HG02938 (cell line): ENCODE measurements around the gene CUX1.

ENCODE experiments used
- ATAC-seq: cut with Tn5 transposase; IDR thresholded peaks from one replicate; pipeline ENCODE4 v1.9.1; 2021; ENCODE audit warnings: mild to moderate bottlenecking, moderate library complexity; ENCODE audit not compliant: unreplicated experiment

Gene CUX1

DNA sequence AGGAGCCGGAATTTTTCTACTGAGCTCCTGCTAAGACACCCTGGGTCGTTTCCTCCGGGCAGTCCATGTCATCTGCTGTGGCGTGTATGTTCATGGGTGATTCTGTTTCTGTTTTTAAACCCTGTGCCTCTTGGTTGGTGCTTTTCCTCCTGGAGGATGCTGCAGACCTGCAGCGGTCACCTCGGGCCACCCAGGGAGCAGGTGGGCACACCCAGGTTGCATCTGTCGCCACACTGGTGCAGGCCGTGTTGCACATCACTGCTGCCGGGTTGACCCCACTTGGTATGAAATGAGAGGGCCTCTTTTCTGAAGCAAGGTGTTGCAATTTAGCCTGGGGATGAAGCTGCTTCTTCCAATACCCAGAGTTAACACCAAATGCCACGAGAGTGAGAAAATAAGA lies 127.2 kb downstream of the CUX1 start:
- no peak for ATAC-seq

DNA sequence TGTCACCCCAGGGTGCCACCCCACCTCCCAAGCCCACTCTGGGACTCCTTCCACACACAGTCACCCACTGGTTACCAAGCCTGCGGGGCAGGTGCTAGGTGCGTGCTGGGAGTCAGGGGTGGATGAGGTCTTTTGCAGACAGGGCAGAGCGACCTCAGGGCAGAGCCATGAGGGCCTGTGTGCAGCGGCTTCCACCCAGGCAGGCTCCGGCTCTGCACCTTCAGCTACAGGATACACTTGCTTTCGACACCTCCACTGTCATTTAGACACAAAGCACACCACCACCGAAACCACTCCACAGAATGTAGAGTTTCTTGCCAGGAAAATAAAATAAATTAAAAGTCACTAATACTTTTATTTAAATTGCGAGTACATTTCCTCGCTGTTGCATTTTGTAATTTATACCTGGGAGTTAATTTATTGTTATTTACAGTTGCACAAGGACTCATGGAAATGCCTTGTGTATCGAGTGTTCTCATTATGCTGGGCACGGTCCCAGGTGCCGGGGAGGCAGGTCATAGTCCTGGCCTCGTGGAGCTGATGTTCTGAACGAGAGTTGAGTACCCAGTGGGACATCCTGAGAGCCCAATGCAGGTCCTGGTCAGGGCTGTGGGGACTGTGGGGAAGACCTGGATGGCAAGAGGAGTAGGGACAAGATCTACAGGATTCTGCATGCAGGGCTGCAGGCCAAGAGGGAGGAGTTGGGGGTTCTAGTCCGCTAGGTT lies 127.8 kb downstream of the CUX1 start:
- ATAC-seq = no peak

DNA sequence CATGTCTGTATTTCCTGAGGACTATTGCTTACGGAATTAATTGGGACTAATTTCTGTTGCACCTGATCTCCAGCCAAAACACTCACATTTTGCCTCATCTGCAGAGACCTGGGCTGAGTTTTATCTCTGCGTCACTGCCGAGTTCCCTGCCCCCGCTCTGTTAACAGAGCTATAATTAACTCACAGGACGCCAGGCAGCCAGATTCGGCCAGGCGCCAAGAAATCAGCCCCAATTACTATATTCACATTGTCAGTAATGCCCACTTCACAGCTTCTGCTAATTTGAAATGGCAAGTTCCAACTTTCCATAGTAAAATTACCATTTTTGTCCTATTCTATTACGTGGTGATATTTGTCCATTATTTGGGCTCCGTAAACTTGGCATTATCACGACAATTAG lies 130.5 kb downstream of the CUX1 start:
- ATAC-seq = no peak

DNA sequence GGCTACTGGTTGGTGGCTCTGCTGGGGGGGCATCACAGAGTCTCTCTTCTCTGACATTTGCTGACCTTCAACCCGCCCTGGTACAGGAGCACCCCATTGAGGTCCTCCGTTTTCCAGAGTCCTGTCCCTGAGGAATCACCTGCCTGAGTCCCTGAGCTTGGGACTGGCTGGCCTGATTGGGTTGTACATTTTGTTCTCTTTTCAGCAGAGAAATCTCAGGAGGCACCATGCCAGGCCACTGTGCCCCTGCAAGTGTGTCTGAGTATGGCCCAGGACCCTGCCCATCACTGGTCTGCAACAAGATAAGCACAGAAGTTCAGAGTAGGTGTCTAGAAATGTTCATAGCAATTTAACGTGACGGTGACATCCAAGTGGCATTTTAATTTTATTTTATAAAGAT lies 131.2 kb downstream of the CUX1 start:
- no peak for ATAC-seq

DNA sequence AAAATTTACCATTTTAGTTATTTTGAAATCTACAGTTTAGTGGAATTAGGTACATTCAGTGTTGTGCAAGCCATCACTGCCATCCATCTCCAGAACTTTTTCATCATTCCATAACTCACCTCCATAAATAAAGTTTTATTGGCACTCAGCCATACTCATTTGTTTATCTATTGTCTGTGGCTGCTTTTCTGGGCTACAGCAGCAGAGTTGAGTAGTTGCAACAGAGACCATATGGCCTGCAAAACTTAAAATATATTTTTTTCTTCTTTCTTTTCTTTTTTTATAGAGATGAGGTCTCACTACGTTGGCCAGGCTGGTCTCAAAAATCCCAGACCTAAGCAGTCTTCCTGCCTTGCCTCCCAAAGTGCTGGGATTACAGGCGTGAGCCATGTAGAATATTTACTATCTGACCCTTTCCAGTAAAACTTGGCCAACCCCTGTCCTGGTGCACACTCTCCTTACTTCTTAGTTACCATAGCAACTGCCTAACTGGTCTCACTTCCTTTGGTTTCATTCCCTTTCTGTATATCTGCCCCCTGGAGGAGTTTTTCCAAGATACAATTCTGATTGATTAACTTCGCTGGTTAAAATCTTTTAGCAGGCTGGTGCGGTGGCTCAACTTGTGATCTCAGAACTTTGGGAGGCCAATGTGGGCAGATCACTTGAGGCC lies 133.2 kb downstream of the CUX1 start:
- no peak for ATAC-seq

DNA sequence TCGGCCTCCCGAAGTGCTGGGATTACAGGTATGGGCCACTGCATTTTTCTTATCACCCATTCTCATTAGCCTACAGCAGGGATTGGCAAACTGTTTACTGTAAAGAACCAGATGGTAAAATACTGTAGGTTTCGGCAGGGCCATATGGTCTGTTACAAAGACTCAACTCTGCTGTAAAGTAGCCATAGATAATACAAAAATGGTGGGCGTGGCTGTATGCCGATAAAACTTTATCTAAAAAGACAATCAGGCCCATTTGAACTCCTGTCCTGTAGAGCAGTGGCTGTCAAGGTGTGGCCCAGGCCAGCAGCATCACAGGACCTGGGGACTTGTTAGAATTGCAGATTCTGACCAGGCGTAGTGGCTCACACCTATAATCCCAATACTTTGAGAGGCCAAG lies 134.3 kb downstream of the CUX1 start:
- ATAC-seq = no peak

DNA sequence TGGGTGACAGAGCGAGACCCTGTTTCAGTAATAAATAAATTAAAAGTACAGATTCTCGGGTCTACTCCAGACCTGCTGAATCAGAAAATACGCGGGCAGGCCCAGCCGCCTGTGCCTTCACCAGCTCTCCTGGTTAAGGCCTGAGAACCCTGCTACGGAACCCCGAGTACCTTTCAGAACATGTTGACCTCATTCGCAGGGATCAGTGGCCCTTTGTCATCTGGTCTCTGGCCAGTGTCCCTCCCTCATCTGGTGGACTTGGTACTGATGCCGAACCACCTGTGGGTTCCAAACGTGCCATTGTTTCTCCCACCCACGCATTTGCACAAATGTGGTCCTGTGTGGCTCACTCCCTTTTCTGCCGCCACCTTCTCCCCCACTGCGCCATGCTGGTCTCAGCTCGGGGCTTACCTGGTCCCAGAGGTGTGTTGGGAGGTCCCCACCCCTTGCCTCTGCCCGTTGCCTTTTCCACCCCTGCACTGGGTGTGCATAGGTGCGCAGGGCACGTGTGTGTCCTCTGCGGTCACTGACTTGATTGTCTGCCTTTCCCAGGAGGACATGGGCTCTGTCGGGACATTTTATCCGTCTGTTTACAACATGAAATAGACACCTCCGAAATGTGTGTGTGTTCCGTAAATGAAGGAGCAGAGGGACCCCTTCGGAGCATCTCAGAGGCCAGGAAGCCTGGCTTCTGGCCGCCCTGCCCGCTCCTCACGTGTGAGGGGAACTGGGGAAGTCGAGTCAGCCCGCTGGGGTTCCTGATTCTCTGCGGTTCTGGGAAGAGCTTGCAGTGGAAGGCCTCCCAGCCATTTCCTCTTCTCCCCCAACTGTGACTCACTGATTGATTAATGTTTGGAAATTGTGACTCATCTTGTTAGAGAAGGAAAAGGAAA lies 135.2 kb downstream of the CUX1 start:
- no peak for ATAC-seq

DNA sequence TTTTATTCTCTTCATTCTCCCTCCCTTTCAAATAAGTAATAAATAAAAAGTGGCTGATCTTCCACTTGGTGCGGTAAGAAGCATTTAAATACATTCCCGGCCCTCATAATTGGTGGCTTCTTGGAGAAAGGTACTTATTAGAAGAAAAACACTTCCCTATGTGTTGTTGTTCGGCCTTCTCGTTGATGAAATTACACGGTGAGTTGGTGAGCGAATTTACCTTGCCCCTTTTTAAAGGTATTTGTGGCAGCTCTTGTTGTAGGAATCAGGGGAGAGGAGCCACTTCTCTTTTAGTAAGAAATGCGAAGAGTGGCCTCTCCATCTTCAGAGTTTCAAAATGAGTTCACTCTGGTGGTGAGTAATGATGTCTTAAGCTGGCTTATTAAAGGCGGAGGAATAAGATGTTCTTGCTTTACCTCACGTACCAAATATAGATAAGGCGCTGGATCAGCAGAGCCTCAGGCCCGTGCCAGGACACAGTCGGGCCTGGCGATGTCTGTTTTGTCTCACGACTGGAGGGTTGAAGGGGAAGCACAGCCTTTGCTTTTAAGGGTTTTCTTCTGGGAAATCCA lies 135.9 kb downstream of the CUX1 start:
- ATAC-seq = no peak

DNA sequence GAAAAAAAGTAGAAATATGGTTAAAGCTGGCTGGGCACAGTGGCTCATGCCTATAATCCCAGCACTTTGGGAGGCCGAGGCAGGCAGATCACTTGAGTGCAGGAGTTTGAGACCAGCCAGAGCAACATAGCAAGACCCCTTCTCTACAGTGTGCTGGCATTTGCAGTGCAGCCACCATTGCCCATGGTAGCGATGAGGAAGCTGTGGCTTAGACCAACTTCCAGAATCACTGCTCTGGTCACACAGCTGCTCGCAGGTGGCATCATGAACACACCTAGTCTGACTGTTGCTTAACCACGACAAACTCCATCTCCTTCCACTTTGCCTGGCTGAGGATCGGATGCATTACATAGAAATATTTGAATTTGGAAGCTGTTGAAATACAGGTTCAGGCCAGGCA lies 137.1 kb downstream of the CUX1 start:
- no peak for ATAC-seq

DNA sequence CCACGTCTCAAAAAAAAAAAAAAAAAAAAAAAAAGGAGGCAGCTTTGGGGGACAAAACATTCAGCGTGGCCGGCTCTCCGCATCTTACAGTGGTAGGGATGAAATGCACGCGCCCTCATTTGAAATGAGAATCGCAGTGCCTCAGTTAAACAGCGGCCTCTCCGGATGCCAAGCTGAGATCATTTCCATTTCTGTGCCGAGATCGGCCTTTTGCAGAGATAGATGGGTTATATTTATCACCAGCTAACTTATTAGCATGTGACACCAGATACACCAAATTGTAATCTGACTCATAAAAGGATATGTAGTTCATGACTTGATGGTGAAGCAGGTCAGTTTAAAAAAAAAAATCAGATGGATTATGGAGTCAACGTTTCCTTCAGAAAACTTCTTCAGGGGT lies 138.7 kb downstream of the CUX1 start:
- ATAC-seq = no peak

DNA sequence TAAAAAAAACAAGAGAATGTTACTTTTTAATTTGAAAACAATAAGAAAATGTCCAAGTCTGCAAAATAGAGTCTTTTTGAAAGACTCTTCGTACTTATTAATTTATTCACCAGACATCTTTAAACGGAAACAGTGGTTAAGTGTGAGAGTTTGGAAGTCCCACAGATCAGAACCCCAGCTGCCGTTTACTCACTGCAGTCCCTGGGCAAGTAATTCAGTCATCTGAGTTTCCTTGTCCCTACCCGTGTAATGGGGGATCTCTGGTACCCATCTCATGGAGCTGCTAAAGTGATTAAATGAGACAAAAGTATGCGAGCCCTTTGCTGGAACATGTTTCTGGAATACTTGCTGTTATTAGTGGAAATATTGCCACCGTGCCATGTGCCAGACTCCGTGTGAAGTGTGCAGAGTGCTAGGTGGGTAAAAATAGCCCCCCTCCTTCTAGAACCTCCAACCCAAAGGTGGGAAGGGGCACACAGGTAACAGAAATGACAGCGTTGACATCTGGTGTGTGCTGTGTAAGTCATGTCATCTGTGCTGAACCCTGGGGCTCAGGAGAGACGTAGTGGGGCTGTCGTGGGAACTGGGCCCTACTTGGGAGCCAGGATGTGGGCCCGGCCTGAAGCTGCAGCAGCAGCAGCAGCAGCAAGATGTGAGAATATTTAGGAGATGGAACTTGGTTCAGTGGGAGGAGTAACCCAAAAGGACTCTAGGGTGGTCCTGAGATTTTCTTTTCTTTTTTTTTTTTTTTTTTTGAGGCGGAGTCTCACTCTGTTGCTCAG lies 140.5 kb downstream of the CUX1 start:
- no peak for ATAC-seq

DNA sequence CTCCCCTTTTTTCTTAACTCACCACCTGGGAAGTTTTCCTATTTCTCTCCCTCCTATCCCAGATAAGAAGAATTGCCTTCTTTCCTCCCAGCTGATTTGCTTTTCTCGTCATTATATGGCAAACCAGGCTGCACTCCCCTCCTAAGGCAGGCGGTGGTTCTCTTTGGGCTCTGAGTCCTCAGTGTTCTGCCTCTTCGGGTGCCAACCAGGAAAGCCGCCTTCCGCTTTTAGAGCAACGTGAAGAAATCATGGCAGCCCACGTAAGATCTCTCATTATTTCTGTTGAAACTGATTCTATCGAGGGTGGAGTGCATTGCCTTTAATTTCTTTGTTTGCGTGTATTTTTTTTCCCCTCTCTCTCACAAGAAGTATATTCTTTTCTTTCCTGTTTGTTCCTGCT lies 141.9 kb downstream of the CUX1 start:
- ATAC-seq = no peak

DNA sequence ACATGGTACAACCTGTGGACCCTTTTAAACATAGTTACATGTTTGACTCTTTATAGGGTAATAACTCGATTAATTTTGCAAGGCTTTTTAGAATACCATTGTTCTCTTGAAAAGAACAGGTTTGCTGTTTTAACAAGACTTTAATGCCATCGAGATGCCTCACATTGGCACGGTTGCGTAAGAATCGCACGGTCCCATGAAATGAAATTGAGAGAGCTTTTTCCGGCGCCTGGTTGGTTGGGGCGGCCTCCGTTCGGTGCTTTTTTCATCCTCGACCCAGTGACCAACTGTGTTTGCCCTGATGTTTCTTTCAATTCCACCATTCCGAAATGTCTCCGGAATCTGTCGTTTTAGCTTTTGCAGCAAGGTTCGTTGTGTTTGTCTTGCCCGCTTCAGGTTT lies 142.4 kb downstream of the CUX1 start:
- ATAC-seq = no peak

DNA sequence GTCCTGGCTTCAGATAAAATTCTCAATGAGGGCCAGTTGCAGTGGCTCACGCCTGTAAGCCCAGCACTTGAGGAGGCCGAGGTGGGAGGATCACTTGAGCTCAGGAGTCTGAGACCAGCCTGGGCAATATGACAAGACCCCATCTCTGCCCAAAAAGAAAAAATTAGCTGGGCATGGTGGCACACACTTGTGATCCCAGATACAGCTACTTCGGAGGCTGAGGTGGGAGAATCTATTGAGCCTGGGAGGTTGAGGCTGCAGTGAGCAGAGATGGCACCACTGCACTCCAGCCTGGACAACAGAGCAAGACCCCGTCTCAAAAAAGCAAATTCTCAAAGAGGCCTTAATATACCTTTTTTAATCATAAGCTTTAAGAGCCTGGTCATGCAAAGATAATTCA lies 142.9 kb downstream of the CUX1 start:
- no peak for ATAC-seq

DNA sequence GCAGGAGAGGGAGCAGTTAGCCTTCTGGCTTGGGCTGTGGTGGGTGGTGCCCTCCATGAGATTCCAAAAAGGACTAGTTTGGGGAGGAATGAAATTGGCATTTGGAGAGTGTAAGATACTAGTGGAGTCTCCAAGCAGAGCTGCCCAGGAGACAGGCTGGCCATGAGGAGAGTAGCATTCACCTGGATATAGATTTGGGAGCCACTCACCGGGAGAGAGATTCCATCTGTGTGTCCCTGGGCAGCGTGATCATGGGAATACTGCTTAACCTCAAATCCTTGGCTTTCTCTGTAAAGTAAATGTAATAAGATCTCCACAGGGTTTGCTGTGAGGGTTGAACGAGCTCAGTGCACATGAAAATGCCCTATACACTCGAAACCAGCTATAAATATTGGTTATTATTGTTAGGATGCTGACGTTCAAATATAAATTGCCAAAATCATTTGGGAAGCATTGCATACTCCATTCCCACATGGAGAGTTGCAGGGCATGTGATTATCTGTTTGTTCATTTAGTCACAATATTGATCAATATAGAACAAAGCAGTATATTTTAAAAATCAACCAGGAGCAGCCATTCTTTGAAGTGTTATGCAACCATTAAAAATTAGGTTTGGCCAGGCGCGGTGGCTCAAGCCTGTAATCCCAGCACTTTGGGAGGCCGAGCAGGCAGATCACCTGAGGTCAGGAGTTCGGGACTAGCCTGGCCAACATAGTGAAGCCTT lies 143.7 kb downstream of the CUX1 start:
- no peak for ATAC-seq

DNA sequence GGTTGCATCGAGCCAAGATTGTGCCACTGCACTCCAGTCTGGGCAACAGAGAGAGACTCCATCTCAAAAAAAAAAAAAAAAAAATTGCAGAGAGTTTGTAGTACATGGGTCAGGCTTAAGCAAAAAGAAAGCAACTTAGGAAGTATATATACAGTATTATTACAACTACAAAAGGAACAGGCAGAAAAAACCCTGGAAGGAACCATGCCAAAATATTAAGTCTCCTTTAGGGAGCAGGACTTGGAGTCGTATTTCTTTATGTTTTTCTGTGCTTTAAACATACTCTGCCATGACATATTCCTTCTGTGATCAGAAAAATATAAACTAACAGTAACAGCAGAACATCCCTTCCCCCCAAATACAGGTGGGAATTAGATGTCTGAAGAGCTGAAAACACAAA lies 144.4 kb downstream of the CUX1 start:
- no peak for ATAC-seq

DNA sequence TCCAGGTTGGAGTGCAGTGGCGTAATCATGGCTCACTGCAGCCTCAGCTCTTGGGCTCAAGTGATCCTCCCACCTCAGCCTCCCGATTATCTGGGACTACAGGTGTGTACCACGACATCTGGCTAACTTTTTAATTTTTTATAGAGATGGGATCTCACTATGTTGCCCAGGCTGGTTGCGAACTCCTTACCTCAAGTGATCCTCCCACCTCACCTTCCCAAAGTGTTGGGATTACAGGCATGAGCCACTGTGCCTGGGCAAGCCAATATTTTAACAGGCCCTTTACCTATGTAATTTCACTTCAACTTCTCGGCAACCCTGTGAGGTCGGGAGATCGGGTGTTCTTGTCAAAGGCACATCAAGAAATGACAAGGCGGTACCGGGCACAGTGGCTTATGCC lies 146.3 kb downstream of the CUX1 start:
- no peak for ATAC-seq

DNA sequence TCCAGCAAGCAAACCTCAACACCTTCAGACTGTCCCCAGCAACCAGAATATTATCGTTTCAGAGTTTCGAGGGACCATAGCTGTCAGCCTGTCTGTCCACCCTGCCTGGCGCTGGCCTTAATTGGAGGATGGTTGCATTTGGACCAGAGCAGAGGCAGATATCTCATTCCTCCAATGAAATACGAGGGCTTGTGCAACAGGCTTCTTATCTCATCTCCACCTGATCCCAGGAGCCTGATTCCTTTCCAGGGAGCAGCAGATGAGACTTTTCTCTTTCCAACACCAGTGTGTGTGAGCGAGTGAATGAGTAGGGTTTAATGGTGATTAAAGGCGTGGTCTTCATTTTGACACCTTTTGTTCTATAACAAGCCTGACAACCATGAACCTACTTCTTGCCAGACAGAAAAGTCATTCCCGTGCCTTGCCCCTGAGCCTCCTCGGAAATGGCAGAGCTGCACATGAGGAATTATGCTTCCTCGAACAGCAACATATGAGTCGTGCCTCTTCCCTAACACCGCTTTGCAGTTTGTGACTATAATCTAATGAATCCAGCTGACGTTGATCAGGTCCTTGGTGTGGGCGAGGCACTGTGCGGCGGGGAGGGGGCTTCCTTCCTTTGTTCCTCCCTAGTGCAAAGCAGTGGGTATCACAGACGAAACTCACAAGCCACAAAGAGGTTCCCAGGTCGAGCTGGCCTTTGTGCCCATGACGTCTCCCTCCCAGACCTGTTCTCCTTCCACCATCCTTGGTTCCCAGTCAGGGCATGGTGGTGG lies 147.4 kb downstream of the CUX1 start:
- no peak for ATAC-seq

DNA sequence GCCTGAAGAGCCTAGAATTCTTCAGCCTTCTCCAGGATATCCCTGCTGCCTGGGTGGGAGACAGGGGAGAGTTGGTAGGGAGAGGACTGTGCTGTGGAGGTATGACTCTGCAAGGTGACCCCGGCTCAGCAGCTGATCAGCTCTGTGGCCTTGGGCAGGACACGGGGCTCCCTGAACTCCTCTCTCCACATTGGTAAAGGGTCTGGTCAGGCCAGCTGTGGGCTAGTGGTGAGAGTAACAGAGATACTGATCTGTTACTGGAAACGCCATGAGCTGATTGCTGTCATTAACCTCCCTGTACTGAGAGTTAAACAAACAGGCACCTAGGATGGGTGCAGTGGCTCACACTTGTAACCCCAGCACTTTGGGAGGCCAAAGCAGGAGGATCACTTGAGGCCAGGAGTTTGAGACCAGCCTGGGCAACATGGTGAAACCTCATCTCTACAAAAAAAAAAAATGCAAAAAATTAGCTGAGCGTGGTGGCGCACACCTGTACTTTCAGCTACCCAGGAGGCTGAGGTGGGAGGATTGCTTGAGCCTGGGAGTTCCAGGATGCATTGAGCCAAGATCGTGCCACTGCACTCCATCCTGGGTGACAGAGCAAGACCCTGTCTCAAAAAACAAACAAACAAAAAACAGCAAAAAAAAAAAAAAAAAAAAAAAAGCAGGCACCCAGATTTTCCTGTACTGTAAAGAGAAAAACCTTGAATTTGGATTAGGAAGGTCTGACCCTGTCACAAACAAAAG lies 151.5 kb downstream of the CUX1 start:
- no peak for ATAC-seq
